K562 (cell line): ENCODE data around the gene PRMT7. TPM values are rescaled to one million over a fixed set of nuclear protein-coding genes. Genes with fewer than 3 reads are reported as not detected.

Experiments
- ATAC-seq: fragments of 200-7000 bp; cut with Tn5 transposase; 3 replicates; pipeline ENCODE4 v1.9.1; 2020; ENCODE audit warnings: moderate library complexity
- BruUV-seq: library from RNA; stranded (reverse); fragments of 400-500 nt; replicated peaks from 2 replicates; lab custom pipeline; 2021; lab: Mats Ljungman, UMichigan
- CTCF ChIA-PET: fragments of 300-600 bp; formaldehyde crosslinking; extraction: SDS; loops from one replicate; lab custom pipeline; 2021; ENCODE audit warnings: low intra/inter-chr PET ratio; lab: Yijun Ruan, JAX
- POLR2A ChIA-PET: fragments of 300-600, 350-650 bp; sonication (Branson Sonifier 250); formaldehyde crosslinking; extraction: SDS; loops from one replicate; lab custom pipeline; 2021; ENCODE audit warnings: antibody characterized with exemption, inconsistent platforms; lab: Yijun Ruan, JAX
- DNase-seq, 4 experiments: peaks; one replicate each; pipeline versions ENCODE4 v3.0.0 to v3.0.0-alpha.2; 2011 to 2018; ENCODE audit warnings: low spot score in 3 of 4, mixed read lengths in 3 of 4; ENCODE audit errors: extremely low read depth in 1 of 4
- FAIRE-seq: peaks from 2 replicates; lab custom pipeline; 2011; peaks lifted over from hg19 to GRCh38; lab: Jason Lieb, UNC
- H2AFZ ChIP-seq: 2 replicates; pipeline ENCODE4 v1.6.0; 2011; ENCODE audit warnings: low read depth, low read length, control low read depth, inconsistent platforms
- H3K27ac ChIP-seq: fragments of 200-600 bp; 3 replicates; pipeline ENCODE4 v1.8.0; 2011; ENCODE audit warnings: low read depth, mild to moderate bottlenecking, control low read depth, inconsistent platforms, low read length, moderate library complexity, mixed read lengths; ENCODE audit errors: extremely low read depth
- H3K27me3 ChIP-seq, 2 experiments: fragments of 300-600 bp in 1 of 2; 2 replicates in 1 of 2; 3 replicates in 1 of 2; pipeline versions ENCODE4 v1.6.0 to v1.8.0; 2011; ENCODE audit warnings: inconsistent platforms in 2 of 2, low read length in 2 of 2, mild to moderate bottlenecking in 1 of 2, mixed read lengths in 1 of 2, moderate library complexity in 1 of 2; ENCODE audit not compliant: control insufficient read depth in 2 of 2, insufficient read depth in 2 of 2
- H3K36me3 ChIP-seq: fragments of 300-600 bp; 3 replicates; pipeline ENCODE4 v1.8.0; 2011; ENCODE audit warnings: mild to moderate bottlenecking, low read length, inconsistent platforms; ENCODE audit not compliant: control insufficient read depth, insufficient read depth
- H3K4me1 ChIP-seq, 2 experiments: fragments of 200-600 bp in 1 of 2; replicated peaks in 1 of 2; 2 replicates in 1 of 2; 3 replicates in 1 of 2; pipeline versions ENCODE4 v1.5.1 to v1.8.0; 2011; ENCODE audit warnings: inconsistent platforms in 2 of 2, low read length in 2 of 2, mild to moderate bottlenecking in 1 of 2, mixed read lengths in 1 of 2, moderate library complexity in 1 of 2; ENCODE audit not compliant: control insufficient read depth in 2 of 2, insufficient read depth in 2 of 2
- H3K4me2 ChIP-seq: 2 replicates; pipeline ENCODE4 v1.6.1; 2011; ENCODE audit warnings: low read length, control low read depth, inconsistent platforms, mixed read lengths; ENCODE audit not compliant: insufficient read depth
- H3K4me3 ChIP-seq: fragments of 200-600 bp; sonication (generic), shearing (Covaris generic); 2 replicates; pipeline ENCODE4 v1.5.1; 2016; ENCODE audit warnings: control low read depth, inconsistent platforms
- H3K79me2 ChIP-seq: fragments of 200-600 bp; 3 replicates; pipeline ENCODE4 v1.8.0; 2011; ENCODE audit warnings: low read length, inconsistent platforms; ENCODE audit not compliant: control insufficient read depth, insufficient read depth
- H3K9ac ChIP-seq, 2 experiments: 2 replicates each; pipeline versions ENCODE4 v1.6.0 to v1.6.1; 2011; ENCODE audit warnings: low read depth in 2 of 2, low read length in 2 of 2, control low read depth in 1 of 2, inconsistent platforms in 1 of 2, mild to moderate bottlenecking in 1 of 2, mixed read lengths in 1 of 2; ENCODE audit not compliant: insufficient read depth in 1 of 2
- H3K9me1 ChIP-seq: one replicate; pipeline ENCODE4 v1.6.0; 2011; ENCODE audit warnings: inconsistent platforms, mild to moderate bottlenecking, low read length, moderate library complexity; ENCODE audit not compliant: control insufficient read depth, insufficient read depth
- H3K9me3 ChIP-seq: replicated peaks from 2 replicates; pipeline ENCODE4 v1.5.1; 2011; ENCODE audit warnings: low read depth, low read length, inconsistent platforms; ENCODE audit not compliant: control insufficient read depth, insufficient read depth
- H4K20me1 ChIP-seq: replicated peaks from 2 replicates; pipeline ENCODE4 v1.6.1; 2011; ENCODE audit warnings: low read length, inconsistent platforms, mixed read lengths; ENCODE audit not compliant: control insufficient read depth, insufficient read depth
- ARID1B ChIP-seq: fragments of 450-650 bp; IDR thresholded peaks from 2 replicates; pipeline ENCODE4 v1.6.1; 2016; ENCODE audit warnings: antibody characterized with exemption, mild to moderate bottlenecking, inconsistent platforms
- BMI1 ChIP-seq: fragments of 150-350 bp; IDR thresholded peaks from 2 replicates; pipeline ENCODE4 v1.6.1; 2014; ENCODE audit warnings: low read length
- CREM ChIP-seq: IDR thresholded peaks from 2 replicates; pipeline ENCODE4 v1.6.1; 2014; ENCODE audit warnings: antibody characterized with exemption, low read depth
- HNRNPLL ChIP-seq: fragments of 200-400 bp; formaldehyde crosslinking; IDR thresholded peaks from 2 replicates; pipeline ENCODE4 v1.6.1; 2017; ENCODE audit warnings: low read length, low read depth, mild to moderate bottlenecking; ENCODE audit not compliant: poor library complexity, severe bottlenecking
- MIER1 ChIP-seq: fragments of 450-650 bp; IDR thresholded peaks from 2 replicates; pipeline ENCODE4 v1.6.1; 2016; ENCODE audit warnings: antibody characterized with exemption, mild to moderate bottlenecking, low read depth
- MYNN ChIP-seq, 2 experiments: sonication (generic); formaldehyde crosslinking in 1 of 2; IDR thresholded peaks; 2 replicates each; pipeline versions ENCODE4 v1.5.0 to v1.6.1; 2016 to 2020; ENCODE audit warnings: antibody characterized with exemption in 1 of 2, missing genetic modification reagents in 1 of 2
- OTX1 ChIP-seq: fragments of 450-650 bp; formaldehyde crosslinking; IDR thresholded peaks from 2 replicates; pipeline ENCODE4 v1.4.0; 2022; ENCODE audit warnings: mild to moderate bottlenecking
- PHTF2 ChIP-seq: fragments of 250-450 bp; sonication (Bioruptor Pico); IDR thresholded peaks from 2 replicates; pipeline ENCODE4 v1.5.0; 2021; ENCODE audit warnings: mild to moderate bottlenecking
- PURB ChIP-seq: sonication (generic); formaldehyde crosslinking; IDR thresholded peaks from 2 replicates; pipeline ENCODE4 v1.9.0; 2021; ENCODE audit warnings: low read depth, mild to moderate bottlenecking, missing genetic modification reagents
- RFX1 ChIP-seq: fragments of 450-650 bp; IDR thresholded peaks from 2 replicates; pipeline ENCODE4 v1.6.1; 2016; ENCODE audit warnings: mild to moderate bottlenecking, moderate library complexity
- TCF3 ChIP-seq: sonication (generic); formaldehyde crosslinking; IDR thresholded peaks from 2 replicates; pipeline ENCODE4 v1.4.0; 2020; ENCODE audit warnings: mild to moderate bottlenecking, missing genetic modification reagents
- ZFP91 ChIP-seq: sonication (generic); formaldehyde crosslinking; IDR thresholded peaks from 2 replicates; pipeline ENCODE4 v1.8.0; 2022; ENCODE audit warnings: mild to moderate bottlenecking, missing genetic modification reagents
- ZFX ChIP-seq: sonication (generic); formaldehyde crosslinking; IDR thresholded peaks from 2 replicates; pipeline ENCODE4 v1.8.0; 2022; ENCODE audit warnings: mild to moderate bottlenecking, missing genetic modification reagents, moderate library complexity
- ZNF512 ChIP-seq: IDR thresholded peaks from 2 replicates; pipeline ENCODE4 v1.6.1; 2016; ENCODE audit warnings: missing genetic modification characterization, missing compliant biosample characterization
- ZNF639 ChIP-seq, 2 experiments: fragments of 200-800 bp in 1 of 2; sonication (Bioruptor generic) in 1 of 2; sonication (generic) in 1 of 2; formaldehyde crosslinking in 1 of 2; IDR thresholded peaks in 1 of 2; conservative IDR thresholded peaks in 1 of 2; 2 replicates each; pipeline versions ENCODE4 v1.5.0 to v1.6.1; 2016 to 2020; ENCODE audit warnings: missing compliant biosample characterization in 1 of 2, missing genetic modification characterization in 1 of 2, missing genetic modification reagents in 1 of 2
- WGBS: fragments of 100-300 bp; shearing (Covaris generic); methylation state at CpG from one replicate; pipeline ENCODE4 v1.1.6; 2016; ENCODE audit warnings: low coverage, mixed read lengths; ENCODE audit not compliant: insufficient coverage; ENCODE audit errors: missing lambda C conversion rate; 5-methylcytosine and 5-hydroxymethylcytosine counted together
- in situ Hi-C: fragments of 300-500 bp; cut with MboI; formaldehyde crosslinking; loops from 4 replicates; pipeline ENCODE4 v1.15.0; 2018; ENCODE audit warnings: inconsistent platforms, mixed read lengths
- intact Hi-C: fragments of 100-400 bp; cut with micrococcal nuclease; formaldehyde crosslinking; loops from 2 replicates; pipeline ENCODE4 v1.14.2; 2022
- polyA plus RNA-seq, 8 experiments: library from polyadenylated mRNA; depleted of rRNA in 4 of 8; stranded (reverse) in 5 of 8; unstranded in 3 of 8; fragments of >200 nt; fragmentation: Nextera tagmentation in 2 of 8; fragmentation: Illumina TruSeq in 1 of 8; extraction: Ambion mirVana in 2 of 8; extraction: Trizol in 1 of 8; gene quantifications; 2 replicates each; pipeline versions ENCODE4 v1.2.1 to v1.2.3, GENCODE V29; 2011 to 2014; ENCODE audit warnings: inconsistent platforms in 1 of 8, missing spikeins in 1 of 8
- total RNA-seq, 7 experiments: library from RNA; depleted of rRNA in 6 of 7; stranded (reverse); fragments of >200 nt in 6 of 7; fragmentation: Illumina TruSeq in 2 of 7; extraction: Trizol in 2 of 7; gene quantifications; 2 replicates each; pipeline versions ENCODE4 v1.2.1 to v1.2.3, GENCODE V29; 2011 to 2021; ENCODE audit warnings: low replicate concordance in 1 of 7

The PRMT7 gene
- total and polyA plus RNA-seq, 9 of the 15 experiments (the other 6 are each of a cell fraction or from before 2014, with no cell fraction given), result 6.4 to 88.8 (median 73.1) TPM

- in situ Hi-C loops, result no loop called here
- no peak overlapping the region; the same call in none of the 2 replicates for H3K4me2 ChIP-seq
- H3K79me2 ChIP-seq, result peaks cover 19% of the 10 kb centered on the region
- H3K36me3 ChIP-seq, result peaks cover 83% of the 10 kb centered on the region
- no peak overlapping the region for H2AFZ ChIP-seq
- ATAC-seq (peak; percentile 98), DNase-seq (peak; percentile 61 to 88 (median 75)), FAIRE-seq (peak; percentile 100)
- CTCF ChIA-PET, result no interaction called here
- no peaks in the 10 kb centered on the region for H3K9me1 ChIP-seq
- H4K20me1 ChIP-seq, result peaks cover 7% of the 10 kb centered on the region; the same call in 1 of the 2 replicates
- peak overlapping the region; percentile 62; the same call in 2 of the 3 replicates for H3K27ac ChIP-seq
- no peak overlapping the region for H3K4me3 ChIP-seq
- peak overlapping the region; percentile 34 to 45; a peak in 2 of 4 replicates for H3K9ac ChIP-seq
- BruUV-seq, result no TSS peak
- H3K27me3 ChIP-seq, result no peaks in the 10 kb centered on the region
- H3K4me1 ChIP-seq, result peaks cover 14 to 22% of the 10 kb centered on the region in 2 experiments
- POLR2A ChIA-PET, result interaction anchor here (0.6 to 3.4 kb wide), 7 partner anchors 10 to 726 kb away, joined by 3 to 27 read pairs (median 4); partner anchors contain the start of genes PRMT7 and SLC7A6OS
- intact Hi-C loops, result no loop called here
- H3K9me3 ChIP-seq, result no peaks in the 10 kb centered on the region
- WGBS, result 33% methylated on average over 4 of the region's 4 CpGs
- TF ChIP-seq MIER1 (no peak), OTX1 (CRISPR knock-in tag) (no peak), RFX1 (peak; percentile 87), PHTF2 (CRISPR knock-in tag) (no peak), ZNF639 (CRISPR knock-in tag; conservative IDR thresholded peaks at IDR 0.05 in 1 of 2, IDR thresholded peaks at IDR 0.05 in 1 of 2) (no peak), ARID1B (peak; percentile 44; the same call in 1 of the 2 replicates), HNRNPLL (peak; percentile 99), ZFP91 (CRISPR knock-in tag) (no peak), CREM (peak; percentile 39; the same call in 1 of the 2 replicates), BMI1 (peak; percentile 40; the same call in 1 of the 2 replicates), ZNF512 (tag) (peak; percentile 93), PURB (no peak), MYNN (IDR thresholded peaks at IDR 0.05) (0 out of 2 replicates have a peak, but pooled peaks have one; percentile 17), MYNN (CRISPR knock-in tag; IDR thresholded peaks at IDR 0.05) (no peak), ZFX (peak; percentile 48; the same call in 1 of the 2 replicates), TCF3 (CRISPR knock-in tag) (peak; percentile 20; the same call in 1 of the 2 replicates)
Observed at GRCh38 chr16:68289621-68290329, 21.0 kb upstream of the PRMT7 start.
